ENCODE measurements around the gene APELA. TPM values are rescaled to one million over a fixed set of nuclear protein-coding genes. Genes with fewer than 3 reads are reported as not detected.

Gene APELA, protein sequence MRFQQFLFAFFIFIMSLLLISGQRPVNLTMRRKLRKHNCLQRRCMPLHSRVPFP
- total RNA-seq (2014; rRNA removed; shearing (Covaris generic)) = not detected in 2 replicates

DNA sequence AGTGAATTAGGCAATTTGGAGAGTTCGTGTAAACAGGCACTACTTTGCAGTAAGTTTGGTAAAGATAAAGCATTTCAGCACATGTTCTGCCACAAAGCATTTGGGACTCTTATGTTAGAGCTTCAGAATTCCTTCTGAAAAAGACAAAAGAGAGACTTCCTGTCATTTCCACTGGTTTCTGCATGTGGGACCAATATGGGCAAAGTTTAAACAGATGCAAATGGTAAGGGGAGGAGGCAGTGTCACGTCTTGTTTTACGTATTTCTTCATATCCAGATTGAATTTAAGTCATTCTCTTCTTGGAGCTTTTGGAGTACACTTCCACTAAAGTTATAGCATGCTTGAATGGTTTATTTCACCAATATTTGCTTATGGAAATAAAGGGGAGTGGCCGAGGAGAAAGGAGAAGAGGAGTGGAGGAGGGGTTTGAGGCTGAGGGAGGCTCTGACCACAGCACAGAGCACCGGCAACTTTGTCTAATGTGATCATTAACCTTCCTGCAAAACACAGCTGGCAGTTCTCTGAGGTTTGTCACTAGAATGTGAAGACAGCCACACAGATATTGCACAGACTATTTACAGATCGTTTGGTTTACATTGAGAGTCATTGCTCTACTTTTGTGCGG is at the start of gene APELA:
Gene APELA (plus strand): TSS at position 479 of the 625 bp plus-strand sequence. CDS start 154 bp downstream, outside the sequence.

Other genes starting within 250 kb of the APELA start
- not detected in 2 replicates for gene SMIM31, start 123.0 kb upstream of the APELA start, total RNA-seq (2014; rRNA removed; shearing (Covaris generic))
- gene TRIM61, start 100.5 kb downstream of the APELA start, total RNA-seq (2014; rRNA removed; shearing (Covaris generic)) = not detected in 2 replicates
- gene TRIM60, start 154.8 kb downstream of the APELA start, total RNA-seq (2014; rRNA removed; shearing (Covaris generic)) = 0.19 TPM in 1 of 2 replicates, not detected in the other
- gene TRIM75, start 176.7 kb downstream of the APELA start, total RNA-seq (2014; rRNA removed; shearing (Covaris generic)) = not detected in 2 replicates
- 8.1 and 10.6 TPM in 2 replicates for gene TMEM192, start 235.7 kb downstream of the APELA start, total RNA-seq (2014; rRNA removed; shearing (Covaris generic))